AG10803 (cell line): ENCODE data around the gene PRSS56.

Experiments
- DNase-seq: peaks from one replicate; pipeline ENCODE4 v3.0.0; 2010; ENCODE audit warnings: low read depth
- H3K4me3 ChIP-seq: 2 replicates; pipeline ENCODE4 v1.5.1; 2011; ENCODE audit warnings: mild to moderate bottlenecking, low read length, control low read depth
- CTCF ChIP-seq: conservative IDR thresholded peaks from 2 replicates; pipeline ENCODE4 v1.5.1; 2011; ENCODE audit warnings: mild to moderate bottlenecking, low read length, control low read depth, inconsistent platforms

PRSS56 gene

DNA sequence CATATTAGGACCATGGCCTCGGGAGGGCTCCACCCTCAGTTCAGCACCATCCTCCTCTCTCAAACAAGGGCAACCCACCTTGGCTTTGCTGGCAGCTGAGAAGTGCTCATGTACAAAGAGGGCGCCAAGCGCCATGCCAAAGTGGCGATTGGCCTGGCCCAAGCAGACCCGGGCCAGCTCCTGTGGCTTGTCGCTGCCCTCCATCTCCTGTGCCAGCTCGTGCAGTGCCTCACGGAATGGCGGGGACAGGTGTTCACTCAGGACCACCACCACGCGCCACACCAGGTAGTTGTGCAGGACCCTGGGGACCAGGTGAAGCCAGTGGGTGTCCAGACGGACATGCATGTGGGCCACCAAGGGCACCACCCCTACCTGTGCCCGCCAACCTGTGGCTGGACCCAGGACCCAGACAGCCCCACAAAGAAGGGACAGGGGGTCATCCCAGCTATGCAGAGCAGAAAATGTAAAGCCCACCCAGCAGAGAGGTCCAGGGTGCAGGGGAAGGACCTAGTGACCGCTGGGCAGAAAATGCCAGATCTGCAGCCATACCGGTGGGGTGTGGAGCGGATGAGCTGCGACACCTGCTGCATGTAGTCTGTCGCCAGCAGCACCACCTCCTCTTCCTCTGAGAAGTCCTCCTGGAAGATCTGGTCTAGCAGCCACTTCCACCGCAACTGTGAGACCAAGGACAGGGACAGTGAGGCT lies 36.1 kb upstream of the PRSS56 start:
- no peak overlapping the region for H3K4me3 ChIP-seq
- no peak for DNase-seq
- no peak for TF ChIP-seq CTCF

DNA sequence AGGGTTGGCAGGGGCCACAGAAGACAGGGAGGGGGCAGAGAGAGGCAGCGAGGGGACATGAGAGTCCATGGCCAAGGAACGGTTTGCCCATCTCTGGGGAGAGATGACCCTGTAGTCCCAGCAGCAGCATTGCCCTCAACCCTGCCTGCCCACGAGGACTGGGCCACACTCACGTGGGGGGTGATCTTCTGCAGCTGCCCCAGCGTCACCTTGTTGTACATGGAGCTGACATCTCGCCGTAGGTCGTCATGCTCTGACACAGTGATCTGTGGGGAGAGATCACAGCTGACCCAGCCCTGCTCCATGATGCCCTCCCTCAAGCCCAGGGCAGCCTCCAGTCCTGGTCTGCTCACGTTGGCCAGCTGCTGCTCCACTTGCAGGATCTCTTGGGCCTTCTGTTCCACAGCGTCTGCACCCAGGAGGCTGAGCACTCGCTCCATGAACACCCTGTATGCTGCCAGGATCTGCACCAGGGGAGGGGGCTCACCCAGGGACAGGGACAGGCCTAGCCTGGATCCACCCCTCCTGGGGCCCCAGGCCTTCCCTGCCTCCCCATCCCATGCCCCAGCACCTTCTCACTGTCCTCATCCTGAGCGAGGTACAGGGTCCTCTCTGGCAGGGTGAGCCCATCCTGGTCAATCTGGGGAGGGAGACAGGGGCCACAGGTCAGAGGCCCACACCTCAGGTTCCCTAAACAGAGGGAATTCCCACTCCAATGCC lies 35.4 kb upstream of the PRSS56 start:
- DNase-seq = no peak
- TF ChIP-seq CTCF = no peak
- no peak overlapping the region for H3K4me3 ChIP-seq

- no peak for DNase-seq
- TF ChIP-seq CTCF = no peak
- H3K4me3 ChIP-seq = no peak overlapping the region
These were observed 34.8 kb upstream of the PRSS56 start for GRCh38 chr2:232485348-232485756.

- no peak overlapping the region for H3K4me3 ChIP-seq
- no peak for DNase-seq
- TF ChIP-seq CTCF = no peak
These were observed 34.2 kb upstream of the PRSS56 start for GRCh38 chr2:232485757-232486557.

GRCh38 chr2:232486558-232487384 lies 33.4 kb upstream of the PRSS56 start:
- H3K4me3 ChIP-seq = no peak overlapping the region
- no peak for DNase-seq
- TF ChIP-seq CTCF = no peak

- no peak for DNase-seq
- no peak for TF ChIP-seq CTCF
- H3K4me3 ChIP-seq = no peak within 1 kb of the TSS
These were observed 32.6 kb upstream of the PRSS56 start, which contains the start of gene ECEL1 for GRCh38 chr2:232487385-232488096. Gene ECEL1 (minus strand): TSS chr2:232487834. CDS start chr2:232486653, 1,181 bp downstream.
